K562 (cell line): ENCODE measurements around the gene ZNF618. TPM values are rescaled to one million over a fixed set of nuclear protein-coding genes. Genes with fewer than 3 reads are reported as not detected.

Source experiments
- ATAC-seq: fragments of 200-7000 bp; cut with Tn5 transposase; 3 replicates; pipeline ENCODE4 v1.9.1; 2020; ENCODE audit warnings: moderate library complexity
- BruUV-seq: library from RNA; stranded (reverse); fragments of 400-500 nt; replicated peaks from 2 replicates; lab custom pipeline; 2021; lab: Mats Ljungman, UMichigan
- CTCF ChIA-PET: fragments of 300-600 bp; formaldehyde crosslinking; extraction: SDS; loops from one replicate; lab custom pipeline; 2021; ENCODE audit warnings: low intra/inter-chr PET ratio; lab: Yijun Ruan, JAX
- POLR2A ChIA-PET: fragments of 300-600, 350-650 bp; sonication (Branson Sonifier 250); formaldehyde crosslinking; extraction: SDS; loops from one replicate; lab custom pipeline; 2021; ENCODE audit warnings: antibody characterized with exemption, inconsistent platforms; lab: Yijun Ruan, JAX
- DNase-seq, 4 experiments: peaks; one replicate each; pipeline versions ENCODE4 v3.0.0 to v3.0.0-alpha.2; 2011 to 2018; ENCODE audit warnings: low spot score in 3 of 4, mixed read lengths in 3 of 4; ENCODE audit errors: extremely low read depth in 1 of 4
- FAIRE-seq: peaks from 2 replicates; lab custom pipeline; 2011; peaks lifted over from hg19 to GRCh38; lab: Jason Lieb, UNC
- H2AFZ ChIP-seq: 2 replicates; pipeline ENCODE4 v1.6.0; 2011; ENCODE audit warnings: low read depth, low read length, control low read depth, inconsistent platforms
- H3K27ac ChIP-seq: fragments of 200-600 bp; 3 replicates; pipeline ENCODE4 v1.8.0; 2011; ENCODE audit warnings: low read depth, mild to moderate bottlenecking, control low read depth, inconsistent platforms, low read length, moderate library complexity, mixed read lengths; ENCODE audit errors: extremely low read depth
- H3K27me3 ChIP-seq, 2 experiments: fragments of 300-600 bp in 1 of 2; 2 replicates in 1 of 2; 3 replicates in 1 of 2; pipeline versions ENCODE4 v1.6.0 to v1.8.0; 2011; ENCODE audit warnings: inconsistent platforms in 2 of 2, low read length in 2 of 2, mild to moderate bottlenecking in 1 of 2, mixed read lengths in 1 of 2, moderate library complexity in 1 of 2; ENCODE audit not compliant: control insufficient read depth in 2 of 2, insufficient read depth in 2 of 2
- H3K36me3 ChIP-seq: fragments of 300-600 bp; 3 replicates; pipeline ENCODE4 v1.8.0; 2011; ENCODE audit warnings: mild to moderate bottlenecking, low read length, inconsistent platforms; ENCODE audit not compliant: control insufficient read depth, insufficient read depth
- H3K4me1 ChIP-seq, 2 experiments: fragments of 200-600 bp in 1 of 2; replicated peaks in 1 of 2; 2 replicates in 1 of 2; 3 replicates in 1 of 2; pipeline versions ENCODE4 v1.5.1 to v1.8.0; 2011; ENCODE audit warnings: inconsistent platforms in 2 of 2, low read length in 2 of 2, mild to moderate bottlenecking in 1 of 2, mixed read lengths in 1 of 2, moderate library complexity in 1 of 2; ENCODE audit not compliant: control insufficient read depth in 2 of 2, insufficient read depth in 2 of 2
- H3K4me2 ChIP-seq: 2 replicates; pipeline ENCODE4 v1.6.1; 2011; ENCODE audit warnings: low read length, control low read depth, inconsistent platforms, mixed read lengths; ENCODE audit not compliant: insufficient read depth
- H3K4me3 ChIP-seq: fragments of 200-600 bp; sonication (generic), shearing (Covaris generic); 2 replicates; pipeline ENCODE4 v1.5.1; 2016; ENCODE audit warnings: control low read depth, inconsistent platforms
- H3K79me2 ChIP-seq: fragments of 200-600 bp; 3 replicates; pipeline ENCODE4 v1.8.0; 2011; ENCODE audit warnings: low read length, inconsistent platforms; ENCODE audit not compliant: control insufficient read depth, insufficient read depth
- H3K9ac ChIP-seq, 2 experiments: 2 replicates each; pipeline versions ENCODE4 v1.6.0 to v1.6.1; 2011; ENCODE audit warnings: low read depth in 2 of 2, low read length in 2 of 2, control low read depth in 1 of 2, inconsistent platforms in 1 of 2, mild to moderate bottlenecking in 1 of 2, mixed read lengths in 1 of 2; ENCODE audit not compliant: insufficient read depth in 1 of 2
- H3K9me1 ChIP-seq: one replicate; pipeline ENCODE4 v1.6.0; 2011; ENCODE audit warnings: inconsistent platforms, mild to moderate bottlenecking, low read length, moderate library complexity; ENCODE audit not compliant: control insufficient read depth, insufficient read depth
- H3K9me3 ChIP-seq: replicated peaks from 2 replicates; pipeline ENCODE4 v1.5.1; 2011; ENCODE audit warnings: low read depth, low read length, inconsistent platforms; ENCODE audit not compliant: control insufficient read depth, insufficient read depth
- H4K20me1 ChIP-seq: replicated peaks from 2 replicates; pipeline ENCODE4 v1.6.1; 2011; ENCODE audit warnings: low read length, inconsistent platforms, mixed read lengths; ENCODE audit not compliant: control insufficient read depth, insufficient read depth
- BDP1 ChIP-seq: IDR thresholded peaks from 3 replicates; pipeline ENCODE4 v1.6.1; 2011; ENCODE audit not compliant: insufficient read length, insufficient read depth
- HEY1 ChIP-seq: fragments of 250-450 bp; sonication (Bioruptor Pico); IDR thresholded peaks from 2 replicates; pipeline ENCODE4 v1.5.0; 2020; ENCODE audit warnings: mild to moderate bottlenecking, moderate library complexity, borderline replicate concordance
- IFI16 ChIP-seq: fragments of 250-450 bp; sonication (Bioruptor Pico); IDR thresholded peaks from 2 replicates; pipeline ENCODE4 v2.1.2; 2022; ENCODE audit warnings: mild to moderate bottlenecking, inconsistent platforms
- MAFG ChIP-seq: fragments of 450-650 bp; conservative IDR thresholded peaks from 2 replicates; pipeline ENCODE4 v1.6.1; 2016; ENCODE audit warnings: missing genetic modification characterization, missing compliant biosample characterization
- U2AF1 ChIP-seq: fragments of 200-400 bp; formaldehyde crosslinking; optimal IDR thresholded peaks from 2 replicates; pipeline ENCODE3; 2017; ENCODE audit warnings: mild to moderate bottlenecking, low read depth, low read length, moderate library complexity
- ZEB2 ChIP-seq: fragments of 450-650 bp; IDR thresholded peaks from 2 replicates; pipeline ENCODE4 v1.6.1; 2016
- ZNF23 ChIP-seq: fragments of 250-450 bp; sonication (Bioruptor Pico); IDR thresholded peaks from 2 replicates; pipeline ENCODE4 v1.4.0; 2020; ENCODE audit warnings: mild to moderate bottlenecking
- ZNF24 ChIP-seq: fragments of 450-650 bp; IDR thresholded peaks from 2 replicates; pipeline ENCODE4 v1.6.1; 2016
- WGBS: fragments of 100-300 bp; shearing (Covaris generic); methylation state at CpG from one replicate; pipeline ENCODE4 v1.1.6; 2016; ENCODE audit warnings: low coverage, mixed read lengths; ENCODE audit not compliant: insufficient coverage; ENCODE audit errors: missing lambda C conversion rate; 5-methylcytosine and 5-hydroxymethylcytosine counted together
- in situ Hi-C: fragments of 300-500 bp; cut with MboI; formaldehyde crosslinking; loops from 4 replicates; pipeline ENCODE4 v1.15.0; 2018; ENCODE audit warnings: inconsistent platforms, mixed read lengths
- intact Hi-C: fragments of 100-400 bp; cut with micrococcal nuclease; formaldehyde crosslinking; loops from 2 replicates; pipeline ENCODE4 v1.14.2; 2022
- polyA plus RNA-seq, 8 experiments: library from polyadenylated mRNA; depleted of rRNA in 4 of 8; stranded (reverse) in 5 of 8; unstranded in 3 of 8; fragments of >200 nt; fragmentation: Nextera tagmentation in 2 of 8; fragmentation: Illumina TruSeq in 1 of 8; extraction: Ambion mirVana in 2 of 8; extraction: Trizol in 1 of 8; gene quantifications; 2 replicates each; pipeline versions ENCODE4 v1.2.1 to v1.2.3, GENCODE V29; 2011 to 2014; ENCODE audit warnings: inconsistent platforms in 1 of 8, missing spikeins in 1 of 8
- total RNA-seq, 7 experiments: library from RNA; depleted of rRNA in 6 of 7; stranded (reverse); fragments of >200 nt in 6 of 7; fragmentation: Illumina TruSeq in 2 of 7; extraction: Trizol in 2 of 7; gene quantifications; 2 replicates each; pipeline versions ENCODE4 v1.2.1 to v1.2.3, GENCODE V29; 2011 to 2021; ENCODE audit warnings: low replicate concordance in 1 of 7
- TF ChIP-seq, protein P1 (sequence below): sonication (generic); formaldehyde crosslinking; IDR thresholded peaks from 2 replicates; pipeline ENCODE4 v1.8.0; 2022; ENCODE audit warnings: missing genetic modification reagents, mild to moderate bottlenecking, borderline replicate concordance
- TF ChIP-seq, protein P2 (sequence below): fragments of 250-450 bp; sonication (Bioruptor Pico); IDR thresholded peaks from 2 replicates; pipeline ENCODE4 v1.5.0; 2021
- TF ChIP-seq, protein P3 (sequence below): sonication (generic); formaldehyde crosslinking; IDR thresholded peaks from 2 replicates; pipeline ENCODE4 v1.8.0; 2022; ENCODE audit warnings: mild to moderate bottlenecking, missing genetic modification reagents, borderline replicate concordance

Gene ZNF618
- total and polyA plus RNA-seq, 9 of the 15 experiments (the other 6 are each of a cell fraction or from before 2014, with no cell fraction given) = 0.08 to 13.7 (median 3.4) TPM

DNA sequence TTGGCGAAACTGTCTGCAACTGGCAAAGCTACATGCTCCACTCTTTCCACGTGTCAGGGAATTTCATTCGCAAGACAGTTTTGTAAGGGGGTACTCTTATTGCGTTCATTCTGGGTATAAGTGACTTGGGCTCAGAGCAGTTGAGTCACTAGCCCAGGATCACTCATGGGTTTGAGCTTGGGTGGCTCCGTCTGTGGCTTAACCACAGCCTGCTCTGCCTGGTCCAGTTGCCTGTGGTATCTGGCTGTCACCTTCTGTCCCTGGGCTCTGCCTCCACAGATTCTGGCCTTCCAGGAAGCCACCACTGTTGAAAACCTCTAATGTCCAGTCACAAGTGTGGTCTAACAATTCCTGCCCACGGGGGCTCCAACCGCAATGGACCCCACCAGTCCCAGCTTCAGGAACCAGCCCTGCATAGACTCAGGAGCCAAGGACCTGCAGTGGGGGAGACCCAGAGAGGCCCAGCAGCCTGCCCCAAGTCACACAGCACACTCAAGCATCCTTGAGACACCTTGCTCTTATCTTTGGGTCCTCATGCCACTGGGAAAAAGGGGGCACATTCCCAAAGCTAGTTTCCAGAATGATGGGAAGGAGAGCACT, 212.6 kb downstream of the ZNF618 start:
- no peaks in the 10 kb centered on the region for H3K4me1 ChIP-seq
- BruUV-seq = no TSS peak
- TF ChIP-seq, protein P1, sequence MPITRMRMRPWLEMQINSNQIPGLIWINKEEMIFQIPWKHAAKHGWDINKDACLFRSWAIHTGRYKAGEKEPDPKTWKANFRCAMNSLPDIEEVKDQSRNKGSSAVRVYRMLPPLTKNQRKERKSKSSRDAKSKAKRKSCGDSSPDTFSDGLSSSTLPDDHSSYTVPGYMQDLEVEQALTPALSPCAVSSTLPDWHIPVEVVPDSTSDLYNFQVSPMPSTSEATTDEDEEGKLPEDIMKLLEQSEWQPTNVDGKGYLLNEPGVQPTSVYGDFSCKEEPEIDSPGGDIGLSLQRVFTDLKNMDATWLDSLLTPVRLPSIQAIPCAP (CRISPR knock-in tag) = no peak
- ATAC-seq = no peak
- no peaks in the 10 kb centered on the region for H4K20me1 ChIP-seq
- ChIA-PET CTCF (no interaction called here), POLR2A (interaction anchor here (0.6 to 1.6 kb wide), 3 partner anchors 11 to 209 kb away, joined by 3 to 4 read pairs (median 3); partner anchors contain the start of gene AMBP)
- H2AFZ ChIP-seq = no peak overlapping the region
- no peak for FAIRE-seq
- H3K9me1 ChIP-seq = no peaks in the 10 kb centered on the region
- no peaks in the 10 kb centered on the region for H3K9me3 ChIP-seq
- intact Hi-C loops = no loop called here
- H3K9ac ChIP-seq = no peak overlapping the region
- H3K36me3 ChIP-seq = no peaks in the 10 kb centered on the region
- in situ Hi-C loops = loop anchor here (10.0 kb wide), 1 partner anchor 196 kb away; no protein-coding TSS in a partner anchor
- H3K27ac ChIP-seq = no peak overlapping the region
- peaks cover 4 to 43% of the 10 kb centered on the region in 2 experiments; a peak in 3 of 5 replicates for H3K27me3 ChIP-seq
- WGBS = 2% methylated on average over 7 of the region's 7 CpGs
- H3K4me3 ChIP-seq = no peak overlapping the region
- H3K4me2 ChIP-seq = no peak overlapping the region
- no peaks in the 10 kb centered on the region for H3K79me2 ChIP-seq
- no peak for DNase-seq

DNA sequence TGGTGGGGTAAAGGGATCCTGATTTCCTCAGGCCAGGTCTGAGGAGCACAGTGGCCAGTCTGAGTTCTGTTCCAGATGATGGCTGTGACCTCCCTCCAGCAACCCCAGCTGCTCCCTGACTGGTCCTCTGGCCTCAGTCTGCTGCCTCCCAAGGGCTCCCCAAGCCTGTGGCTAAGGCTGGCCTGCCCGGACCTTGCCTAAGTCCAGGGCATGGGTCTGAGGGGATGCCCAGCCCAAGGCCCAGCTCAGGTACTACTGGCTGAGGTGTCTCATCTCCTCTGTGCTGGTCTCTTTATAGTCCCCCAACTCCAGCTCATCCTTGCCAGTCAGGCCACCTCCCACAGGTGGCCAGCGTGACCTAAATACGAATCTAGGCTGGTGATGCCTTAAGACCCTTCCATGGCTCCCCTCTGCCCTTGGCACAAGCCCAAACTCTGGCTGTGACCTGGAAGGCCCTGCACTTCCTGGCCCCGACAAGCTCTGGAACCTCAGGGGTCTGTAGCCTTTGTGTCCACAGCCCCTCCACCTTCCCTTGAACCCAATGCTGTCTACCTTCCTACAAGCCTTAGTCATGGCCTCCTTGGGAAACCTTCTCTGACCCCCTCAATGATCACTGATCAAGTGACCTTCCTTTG, 213.2 kb downstream of the ZNF618 start:
- ChIA-PET CTCF (no interaction called here), POLR2A (no interaction called here)
- Histone ChIP-seq H3K9me1 (no peaks in the 10 kb centered on the region), H3K27me3 (peaks cover 4 to 36% of the 10 kb centered on the region in 2 experiments; a peak in 3 of 5 replicates), H3K27ac (no peak overlapping the region), H2AFZ (no peak overlapping the region), H3K9me3 (no peaks in the 10 kb centered on the region), H3K4me2 (no peak overlapping the region), H3K79me2 (no peaks in the 10 kb centered on the region), H3K9ac (no peak overlapping the region), H3K4me3 (no peak overlapping the region), H3K4me1 (no peaks in the 10 kb centered on the region), H3K36me3 (no peaks in the 10 kb centered on the region), H4K20me1 (no peaks in the 10 kb centered on the region)
- no TSS peak for BruUV-seq
- intact Hi-C loops = no loop called here
- FAIRE-seq = no peak
- ATAC-seq = no peak
- no peak for DNase-seq
- WGBS = 0% methylated on average over 3 of the region's 4 CpGs
- in situ Hi-C loops = loop anchor here (10.0 kb wide), 1 partner anchor 195 kb away; no protein-coding TSS in a partner anchor
- TF ChIP-seq MAFG (tag) (no peak), ZEB2 (no peak), ZNF23 (no peak), U2AF1 (no peak), IFI16 (CRISPR knock-in tag) (no peak), HEY1 (CRISPR knock-in tag) (no peak), BDP1 (no peak), ZNF24 (no peak)
- TF ChIP-seq, protein P2, sequence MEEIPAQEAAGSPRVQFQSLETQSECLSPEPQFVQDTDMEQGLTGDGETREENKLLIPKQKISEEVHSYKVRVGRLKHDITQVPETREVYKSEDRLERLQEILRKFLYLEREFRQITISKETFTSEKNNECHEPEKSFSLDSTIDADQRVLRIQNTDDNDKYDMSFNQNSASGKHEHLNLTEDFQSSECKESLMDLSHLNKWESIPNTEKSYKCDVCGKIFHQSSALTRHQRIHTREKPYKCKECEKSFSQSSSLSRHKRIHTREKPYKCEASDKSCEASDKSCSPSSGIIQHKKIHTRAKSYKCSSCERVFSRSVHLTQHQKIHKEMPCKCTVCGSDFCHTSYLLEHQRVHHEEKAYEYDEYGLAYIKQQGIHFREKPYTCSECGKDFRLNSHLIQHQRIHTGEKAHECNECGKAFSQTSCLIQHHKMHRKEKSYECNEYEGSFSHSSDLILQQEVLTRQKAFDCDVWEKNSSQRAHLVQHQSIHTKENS = no peak
- TF ChIP-seq, protein P3, sequence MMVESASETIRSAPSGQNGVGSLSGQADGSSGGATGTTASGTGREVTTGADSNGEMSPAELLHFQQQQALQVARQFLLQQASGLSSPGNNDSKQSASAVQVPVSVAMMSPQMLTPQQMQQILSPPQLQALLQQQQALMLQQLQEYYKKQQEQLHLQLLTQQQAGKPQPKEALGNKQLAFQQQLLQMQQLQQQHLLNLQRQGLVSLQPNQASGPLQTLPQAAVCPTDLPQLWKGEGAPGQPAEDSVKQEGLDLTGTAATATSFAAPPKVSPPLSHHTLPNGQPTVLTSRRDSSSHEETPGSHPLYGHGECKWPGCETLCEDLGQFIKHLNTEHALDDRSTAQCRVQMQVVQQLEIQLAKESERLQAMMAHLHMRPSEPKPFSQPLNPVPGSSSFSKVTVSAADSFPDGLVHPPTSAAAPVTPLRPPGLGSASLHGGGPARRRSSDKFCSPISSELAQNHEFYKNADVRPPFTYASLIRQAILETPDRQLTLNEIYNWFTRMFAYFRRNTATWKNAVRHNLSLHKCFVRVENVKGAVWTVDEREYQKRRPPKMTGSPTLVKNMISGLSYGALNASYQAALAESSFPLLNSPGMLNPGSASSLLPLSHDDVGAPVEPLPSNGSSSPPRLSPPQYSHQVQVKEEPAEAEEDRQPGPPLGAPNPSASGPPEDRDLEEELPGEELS = no peak
